Esophagus squamous epithelium (tissue), 4 donors: Measurements from ENCODE around the gene GIGYF2.

Source experiments
- POLR2A ChIP-seq, 4 donors: fragments of 450-650 bp; IDR thresholded peaks; one replicate each; pipeline ENCODE4 v1.6.1; 2017; ENCODE audit warnings: antibody characterized with exemption in 4 of 4, mild to moderate bottlenecking in 4 of 4, moderate library complexity in 3 of 4
- TF ChIP-seq, protein P1 (sequence below), 6 experiments: fragments of 450-650 bp in 4 of 6; fragments of 200-600 bp in 2 of 6; sonication (generic) in 2 of 6; IDR thresholded peaks; one replicate each; pipeline ENCODE4 v1.5.1; 2016 to 2019; ENCODE audit warnings: antibody characterized with exemption in 6 of 6, mild to moderate bottlenecking in 4 of 6, moderate library complexity in 4 of 6

DNA sequence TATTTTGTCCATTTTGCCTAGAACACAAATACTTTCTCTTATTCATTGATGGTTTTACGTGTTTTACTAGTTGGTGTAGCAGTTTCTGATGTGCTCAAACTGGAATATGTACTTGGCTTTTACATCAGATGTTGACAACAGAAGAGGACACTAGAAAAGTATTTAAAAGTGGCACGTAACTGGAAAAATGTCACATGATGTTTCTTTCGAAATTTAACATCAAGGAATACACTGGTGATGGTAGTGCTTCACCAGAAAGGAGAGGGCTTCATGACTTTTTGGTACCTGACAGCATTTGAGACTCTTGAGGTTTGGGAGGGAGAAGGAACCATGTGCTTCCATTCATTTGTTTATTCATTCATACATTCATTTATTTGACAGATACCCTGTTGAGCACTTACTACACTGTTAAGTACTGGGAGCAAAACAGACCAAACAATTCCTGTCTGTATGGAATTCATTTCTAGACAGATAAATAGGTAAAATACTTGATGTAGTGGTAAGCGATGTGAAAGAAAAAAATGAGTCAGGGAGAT lies 1.5 kb downstream of the GIGYF2 start:
- TF ChIP-seq, protein P1, sequence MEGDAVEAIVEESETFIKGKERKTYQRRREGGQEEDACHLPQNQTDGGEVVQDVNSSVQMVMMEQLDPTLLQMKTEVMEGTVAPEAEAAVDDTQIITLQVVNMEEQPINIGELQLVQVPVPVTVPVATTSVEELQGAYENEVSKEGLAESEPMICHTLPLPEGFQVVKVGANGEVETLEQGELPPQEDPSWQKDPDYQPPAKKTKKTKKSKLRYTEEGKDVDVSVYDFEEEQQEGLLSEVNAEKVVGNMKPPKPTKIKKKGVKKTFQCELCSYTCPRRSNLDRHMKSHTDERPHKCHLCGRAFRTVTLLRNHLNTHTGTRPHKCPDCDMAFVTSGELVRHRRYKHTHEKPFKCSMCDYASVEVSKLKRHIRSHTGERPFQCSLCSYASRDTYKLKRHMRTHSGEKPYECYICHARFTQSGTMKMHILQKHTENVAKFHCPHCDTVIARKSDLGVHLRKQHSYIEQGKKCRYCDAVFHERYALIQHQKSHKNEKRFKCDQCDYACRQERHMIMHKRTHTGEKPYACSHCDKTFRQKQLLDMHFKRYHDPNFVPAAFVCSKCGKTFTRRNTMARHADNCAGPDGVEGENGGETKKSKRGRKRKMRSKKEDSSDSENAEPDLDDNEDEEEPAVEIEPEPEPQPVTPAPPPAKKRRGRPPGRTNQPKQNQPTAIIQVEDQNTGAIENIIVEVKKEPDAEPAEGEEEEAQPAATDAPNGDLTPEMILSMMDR (IDR thresholded peaks at IDR 0.05): no peak
- TF ChIP-seq POLR2A (IDR thresholded peaks at IDR 0.05): no peak
